ENCODE results near the gene MRGPRF. TPM values are rescaled to one million over a fixed set of nuclear protein-coding genes. Genes with fewer than 3 reads are reported as not detected.

MRGPRF gene
- total RNA-seq, 3 donors from 2014 or later, result 5.9 to 21.3 (median 12.9) TPM

DNA sequence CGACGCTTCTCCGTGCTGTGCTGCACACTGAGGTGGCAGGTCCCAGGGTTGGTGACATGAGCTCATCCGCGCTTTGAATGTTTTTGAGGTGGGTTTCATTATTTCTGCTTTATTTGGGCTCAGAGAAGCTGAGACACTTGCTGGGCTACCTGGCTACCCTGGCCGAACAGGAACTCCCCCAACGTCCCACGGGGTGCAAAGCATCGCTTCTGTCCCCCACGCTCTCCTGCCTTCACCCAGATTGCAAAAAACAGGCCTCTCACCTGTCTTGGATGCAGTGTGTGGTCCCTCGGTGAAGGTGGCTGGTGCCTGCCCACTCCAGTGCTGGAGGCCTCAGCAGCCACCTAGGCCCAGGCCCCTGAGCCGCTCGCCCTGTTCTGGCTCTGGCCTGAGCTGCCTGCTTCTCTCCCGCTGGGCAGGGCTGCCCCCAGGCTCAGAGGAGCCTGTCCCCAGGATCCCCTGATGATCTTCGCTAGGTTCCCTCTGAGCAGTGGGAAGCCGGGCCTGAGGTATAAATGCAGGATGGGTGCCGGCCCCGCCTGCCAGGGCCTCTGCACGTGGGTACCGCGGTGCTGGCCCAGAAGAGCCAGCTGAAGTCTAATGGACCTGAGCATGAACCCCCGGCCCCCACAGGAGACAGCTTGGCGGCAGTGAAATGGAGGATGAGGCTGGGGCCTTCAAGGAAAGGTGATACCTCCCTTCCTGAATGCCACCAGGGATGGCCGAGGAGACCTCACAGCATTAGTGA lies 16.5 kb downstream of the MRGPRF start:
- Histone ChIP-seq H3K4me3 (no peak overlapping the region), H3K4me1 (no peaks in the 10 kb centered on the region), H3K27ac (peak overlapping the region in 1 of 2 donors; percentile 12), H3K36me3 (no peaks in the 10 kb centered on the region), H3K27me3 (no peaks in the 10 kb centered on the region), H3K9me3 (no peaks in the 10 kb centered on the region)
- intact Hi-C loops (cut with DNase I; ENCODE audit: low total_unique reads), result no loop called here
- DNase-seq (ENCODE audit: low spot score in 2 of 2), result peak in 1 of 2 donors; percentile 39
- no peak for TF ChIP-seq POLR2A (IDR thresholded peaks at IDR 0.05)
- TF ChIP-seq POLR2AphosphoS5 (IDR thresholded peaks at IDR 0.05), result no peak
- TF ChIP-seq, protein P1, sequence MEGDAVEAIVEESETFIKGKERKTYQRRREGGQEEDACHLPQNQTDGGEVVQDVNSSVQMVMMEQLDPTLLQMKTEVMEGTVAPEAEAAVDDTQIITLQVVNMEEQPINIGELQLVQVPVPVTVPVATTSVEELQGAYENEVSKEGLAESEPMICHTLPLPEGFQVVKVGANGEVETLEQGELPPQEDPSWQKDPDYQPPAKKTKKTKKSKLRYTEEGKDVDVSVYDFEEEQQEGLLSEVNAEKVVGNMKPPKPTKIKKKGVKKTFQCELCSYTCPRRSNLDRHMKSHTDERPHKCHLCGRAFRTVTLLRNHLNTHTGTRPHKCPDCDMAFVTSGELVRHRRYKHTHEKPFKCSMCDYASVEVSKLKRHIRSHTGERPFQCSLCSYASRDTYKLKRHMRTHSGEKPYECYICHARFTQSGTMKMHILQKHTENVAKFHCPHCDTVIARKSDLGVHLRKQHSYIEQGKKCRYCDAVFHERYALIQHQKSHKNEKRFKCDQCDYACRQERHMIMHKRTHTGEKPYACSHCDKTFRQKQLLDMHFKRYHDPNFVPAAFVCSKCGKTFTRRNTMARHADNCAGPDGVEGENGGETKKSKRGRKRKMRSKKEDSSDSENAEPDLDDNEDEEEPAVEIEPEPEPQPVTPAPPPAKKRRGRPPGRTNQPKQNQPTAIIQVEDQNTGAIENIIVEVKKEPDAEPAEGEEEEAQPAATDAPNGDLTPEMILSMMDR (IDR thresholded peaks at IDR 0.05), result no peak

- intact Hi-C loops (cut with DNase I; ENCODE audit: low total_unique reads), result no loop called here
- no peak for TF ChIP-seq POLR2AphosphoS5 (IDR thresholded peaks at IDR 0.05)
- TF ChIP-seq, protein P1 (IDR thresholded peaks at IDR 0.05), result no peak
- TF ChIP-seq POLR2A (IDR thresholded peaks at IDR 0.05), result no peak
Observed at GRCh38 chr11:68994894-68995285, 18.2 kb downstream of the MRGPRF start.

GRCh38 chr11:68994161-68994893 lies 18.7 kb downstream of the MRGPRF start:
- H3K4me1 ChIP-seq, result no peaks in the 10 kb centered on the region
- peak in 1 of 2 donors; percentile 38 for DNase-seq (ENCODE audit: low spot score in 2 of 2)
- no peaks in the 10 kb centered on the region for H3K9me3 ChIP-seq
- H3K36me3 ChIP-seq, result no peaks in the 10 kb centered on the region
- TF ChIP-seq, protein P1 (IDR thresholded peaks at IDR 0.05), result no peak
- no peak for TF ChIP-seq POLR2AphosphoS5 (IDR thresholded peaks at IDR 0.05)
- TF ChIP-seq POLR2A (IDR thresholded peaks at IDR 0.05), result no peak
- no peak overlapping the region for H3K4me3 ChIP-seq
- intact Hi-C loops (cut with DNase I; ENCODE audit: low total_unique reads), result no loop called here
- no peaks in the 10 kb centered on the region for H3K27me3 ChIP-seq
- H3K27ac ChIP-seq, result no peak overlapping the region

More at GRCh38 chr11:68994894-68995285, 18.2 kb downstream of the MRGPRF start:
- Histone ChIP-seq H3K4me3 (no peak overlapping the region), H3K9me3 (no peaks in the 10 kb centered on the region), H3K27me3 (no peaks in the 10 kb centered on the region), H3K4me1 (no peaks in the 10 kb centered on the region), H3K36me3 (no peaks in the 10 kb centered on the region), H3K27ac (no peak overlapping the region)
- DNase-seq (ENCODE audit: low spot score in 2 of 2), result no peak

GRCh38 chr11:68993546-68993945 lies 19.5 kb downstream of the MRGPRF start:
- Histone ChIP-seq H3K4me1 (no peaks in the 10 kb centered on the region), H3K36me3 (no peaks in the 10 kb centered on the region), H3K4me3 (no peak overlapping the region), H3K27me3 (no peaks in the 10 kb centered on the region), H3K9me3 (no peaks in the 10 kb centered on the region), H3K27ac (no peak overlapping the region)
- TF ChIP-seq POLR2A (IDR thresholded peaks at IDR 0.05) (no peak), POLR2AphosphoS5 (IDR thresholded peaks at IDR 0.05) (no peak)
- TF ChIP-seq, protein P1 (IDR thresholded peaks at IDR 0.05), result no peak
- intact Hi-C loops (cut with DNase I; ENCODE audit: low total_unique reads), result no loop called here
- peak in 1 of 2 donors; percentile 3 for DNase-seq (ENCODE audit: low spot score in 2 of 2)

DNA sequence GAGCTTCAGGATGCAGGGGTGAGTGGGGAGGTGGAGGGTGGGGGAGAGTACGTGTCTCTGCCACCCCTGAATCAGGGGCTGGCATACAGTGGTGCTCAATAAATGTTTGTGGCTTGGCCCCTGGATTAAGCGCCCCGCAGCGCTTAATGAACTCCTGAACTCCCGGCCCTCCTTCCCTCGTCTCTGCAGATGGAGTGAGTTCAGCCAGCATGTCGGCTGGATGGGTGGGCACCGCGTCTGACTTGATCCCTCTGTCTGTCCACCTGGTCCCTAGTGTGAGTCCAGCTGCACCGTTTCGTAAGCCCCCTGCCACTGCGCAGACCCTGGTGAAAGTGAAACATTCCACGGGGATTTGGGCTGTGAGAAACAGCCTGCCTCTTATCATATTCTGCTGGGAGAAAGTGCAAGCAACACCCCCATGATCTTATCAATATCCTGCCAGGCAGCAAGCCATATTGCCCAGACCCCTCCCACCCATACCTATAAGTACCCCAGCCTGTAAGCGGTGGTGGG lies 20.2 kb downstream of the MRGPRF start:
- peak in 1 of 2 donors; percentile 17 for DNase-seq (ENCODE audit: low spot score in 2 of 2)
- no peaks in the 10 kb centered on the region for H3K36me3 ChIP-seq
- no peaks in the 10 kb centered on the region for H3K27me3 ChIP-seq
- H3K4me1 ChIP-seq, result no peaks in the 10 kb centered on the region
- TF ChIP-seq, protein P1 (IDR thresholded peaks at IDR 0.05), result no peak
- TF ChIP-seq POLR2AphosphoS5 (IDR thresholded peaks at IDR 0.05) (no peak), POLR2A (IDR thresholded peaks at IDR 0.05) (no peak)
- no peak overlapping the region for H3K4me3 ChIP-seq
- intact Hi-C loops (cut with DNase I; ENCODE audit: low total_unique reads), result no loop called here
- H3K27ac ChIP-seq, result no peak overlapping the region
- H3K9me3 ChIP-seq, result no peaks in the 10 kb centered on the region

Data from breast epithelium (tissue), 4 donors.